ENCODE results near the gene MYADML2. TPM values are rescaled to one million over a fixed set of nuclear protein-coding genes. Genes with fewer than 3 reads are reported as not detected.

The MYADML2 gene
- total and polyA plus RNA-seq, 10 of the 15 experiments (the other 5 are each of a cell fraction or from before 2014, with no cell fraction given) = not detected

GRCh38 chr17:81977211-81977808 lies 30.3 kb upstream of the MYADML2 start, which contains the start of gene ASPSCR1 (continued):
- TF ChIP-seq CHD4 (IDR thresholded peaks at IDR 0.05) (no peak), YY1 (IDR thresholded peaks at IDR 0.05; ENCODE audit: low read depth, low read length) (peak; percentile 99), BHLHE40 (IDR thresholded peaks at IDR 0.05; ENCODE audit: borderline replicate concordance in 1 of 2, low read depth in 2 of 2, low read length in 1 of 2) (peak; percentile 98 to 100), POLR2A (IDR thresholded peaks at IDR 0.05; ENCODE audit: low read depth, low read length) (peak; percentile 88), PAX5 (IDR thresholded peaks at IDR 0.05; ENCODE audit: borderline replicate concordance, low read depth, low read length) (peak; percentile 64; the same call in 1 of the 2 replicates), KAT2A (conservative IDR thresholded peaks at IDR 0.05; ENCODE audit: control insufficient read depth, low read depth, low read length) (no peak), SMAD1 (IDR thresholded peaks at IDR 0.05; ENCODE audit: low read depth, partially characterized antibody) (no peak), E2F8 (IDR thresholded peaks at IDR 0.05; ENCODE audit: low read depth, partially characterized antibody) (no peak), SREBF2 (IDR thresholded peaks at IDR 0.05; ENCODE audit: low read length) (no peak), CREM (IDR thresholded peaks at IDR 0.05; ENCODE audit: low read depth) (peak; percentile 89), TARDBP (IDR thresholded peaks at IDR 0.05; ENCODE audit: borderline replicate concordance) (peak; percentile 98), EED (IDR thresholded peaks at IDR 0.05; ENCODE audit: low read depth) (no peak), EP300 (IDR thresholded peaks at IDR 0.05; ENCODE audit: borderline replicate concordance in 1 of 2, control insufficient read depth in 1 of 2, low read depth in 2 of 2, low read length in 2 of 2) (no peak; a peak in 1 of 4 replicates), ZNF24 (IDR thresholded peaks at IDR 0.05) (peak; percentile 49; the same call in 1 of the 2 replicates), NR2C1 (IDR thresholded peaks at IDR 0.05) (peak; percentile 74), POU2F2 (IDR thresholded peaks at IDR 0.05; ENCODE audit: borderline replicate concordance, low read depth, low read length) (peak; percentile 77; the same call in 2 of the 3 replicates), MXI1 (IDR thresholded peaks at IDR 0.05; ENCODE audit: low read depth, low read length) (peak; percentile 85), MTA2 (IDR thresholded peaks at IDR 0.05; ENCODE audit: low read depth) (no peak), SP1 (IDR thresholded peaks at IDR 0.05; ENCODE audit: low read depth, low read length) (peak; percentile 79), DPF2 (IDR thresholded peaks at IDR 0.05) (peak; percentile 95), JUND (IDR thresholded peaks at IDR 0.05; ENCODE audit: low read depth, low read length) (no peak)
- TF ChIP-seq, protein P1, sequence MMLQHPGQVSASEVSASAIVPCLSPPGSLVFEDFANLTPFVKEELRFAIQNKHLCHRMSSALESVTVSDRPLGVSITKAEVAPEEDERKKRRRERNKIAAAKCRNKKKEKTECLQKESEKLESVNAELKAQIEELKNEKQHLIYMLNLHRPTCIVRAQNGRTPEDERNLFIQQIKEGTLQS (IDR thresholded peaks at IDR 0.05; ENCODE audit: borderline replicate concordance, extremely low read depth, low read depth, low read length) = peak; percentile 97
- TF ChIP-seq, protein P2, sequence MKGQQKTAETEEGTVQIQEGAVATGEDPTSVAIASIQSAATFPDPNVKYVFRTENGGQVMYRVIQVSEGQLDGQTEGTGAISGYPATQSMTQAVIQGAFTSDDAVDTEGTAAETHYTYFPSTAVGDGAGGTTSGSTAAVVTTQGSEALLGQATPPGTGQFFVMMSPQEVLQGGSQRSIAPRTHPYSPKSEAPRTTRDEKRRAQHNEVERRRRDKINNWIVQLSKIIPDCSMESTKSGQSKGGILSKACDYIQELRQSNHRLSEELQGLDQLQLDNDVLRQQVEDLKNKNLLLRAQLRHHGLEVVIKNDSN (IDR thresholded peaks at IDR 0.05; ENCODE audit: borderline replicate concordance, extremely low read length, insufficient read depth, low read depth, low read length) = peak; percentile 93
- TF ChIP-seq, protein P3, sequence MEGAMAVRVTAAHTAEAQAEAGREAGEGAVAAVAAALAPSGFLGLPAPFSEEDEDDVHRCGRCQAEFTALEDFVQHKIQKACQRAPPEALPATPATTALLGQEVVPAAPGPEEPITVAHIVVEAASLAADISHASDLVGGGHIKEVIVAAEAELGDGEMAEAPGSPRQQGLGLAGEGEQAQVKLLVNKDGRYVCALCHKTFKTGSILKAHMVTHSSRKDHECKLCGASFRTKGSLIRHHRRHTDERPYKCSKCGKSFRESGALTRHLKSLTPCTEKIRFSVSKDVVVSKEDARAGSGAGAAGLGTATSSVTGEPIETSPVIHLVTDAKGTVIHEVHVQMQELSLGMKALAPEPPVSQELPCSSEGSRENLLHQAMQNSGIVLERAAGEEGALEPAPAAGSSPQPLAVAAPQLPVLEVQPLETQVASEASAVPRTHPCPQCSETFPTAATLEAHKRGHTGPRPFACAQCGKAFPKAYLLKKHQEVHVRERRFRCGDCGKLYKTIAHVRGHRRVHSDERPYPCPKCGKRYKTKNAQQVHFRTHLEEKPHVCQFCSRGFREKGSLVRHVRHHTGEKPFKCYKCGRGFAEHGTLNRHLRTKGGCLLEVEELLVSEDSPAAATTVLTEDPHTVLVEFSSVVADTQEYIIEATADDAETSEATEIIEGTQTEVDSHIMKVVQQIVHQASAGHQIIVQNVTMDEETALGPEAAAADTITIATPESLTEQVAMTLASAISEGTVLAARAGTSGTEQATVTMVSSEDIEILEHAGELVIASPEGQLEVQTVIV (IDR thresholded peaks at IDR 0.05; ENCODE audit: borderline replicate concordance, partially characterized antibody) = peak; percentile 70

Measured in GM12878 (cell line).